Activated CD8-positive, alpha-beta memory T cell treated with anti-CD3 and anti-CD28 coated beads, Interleukin-2, amount 50 U/mL, for 48 hours (primary cell): ENCODE measurements around the gene TCAF1.
"Not testable (repeated sequence)": the region's sequence is repeated elsewhere in the genome, so short reads cannot be mapped to it uniquely, and the experiment has no call there.

Source experiments
- DNase-seq: peaks from one replicate; pipeline ENCODE4 v3.0.0-alpha.2; 2020

The TCAF1 gene

DNA sequence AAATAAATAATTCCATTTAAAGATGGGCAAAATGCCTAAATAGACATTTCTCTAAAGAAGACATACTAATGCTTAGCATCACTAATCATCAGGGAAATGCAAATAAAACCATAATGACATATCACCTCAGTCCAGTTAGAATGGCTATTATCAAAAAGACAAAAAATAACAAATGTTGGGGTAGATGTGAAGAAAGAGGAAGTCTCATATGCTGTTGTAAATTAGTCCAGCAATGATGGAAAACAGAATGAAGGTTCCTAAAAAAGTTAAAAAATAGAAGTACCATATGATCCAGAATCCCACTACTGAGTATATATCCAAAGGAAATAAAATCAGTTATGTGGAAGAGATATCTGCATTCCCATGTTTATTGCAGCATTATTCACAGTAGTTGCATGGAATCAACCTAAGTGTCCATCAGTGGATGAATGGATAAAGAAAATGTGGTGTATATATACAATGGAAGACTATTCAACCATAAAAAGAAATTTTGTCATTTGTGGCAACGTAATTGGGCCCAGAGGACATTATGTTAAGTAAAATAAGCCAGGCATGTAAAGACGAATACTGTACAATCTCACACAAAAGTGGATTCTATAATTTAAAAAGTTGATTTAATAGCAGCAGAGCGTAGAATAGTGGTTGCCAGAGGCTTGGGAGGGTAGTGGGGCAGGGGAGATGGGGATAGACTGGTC is 52.0 kb downstream of the TCAF1 start:
- no peak for DNase-seq

- DNase-seq = no peak
Observed at GRCh38 chr7:143848192-143848591, 53.8 kb downstream of the TCAF1 start.

DNA sequence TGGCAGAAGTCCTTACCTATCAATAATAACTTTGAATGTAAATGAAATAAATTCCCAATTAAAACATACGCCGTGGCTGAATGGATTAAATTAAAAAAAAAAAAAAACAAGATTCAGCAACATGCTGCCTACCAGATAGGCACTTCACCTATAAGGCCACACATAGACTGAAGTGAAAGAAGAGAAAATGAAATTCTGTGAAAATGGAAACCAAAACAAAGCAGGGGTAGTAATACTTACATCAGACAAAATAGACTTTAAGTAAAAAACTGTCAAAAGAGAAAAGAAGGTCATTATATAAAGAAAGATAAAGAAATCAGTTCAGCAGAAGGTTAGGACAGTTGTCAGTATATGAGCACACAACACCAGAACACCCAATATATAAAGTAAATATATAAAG is 55.3 kb downstream of the TCAF1 start:
- no peak for DNase-seq

- not testable (repeated sequence) for DNase-seq
Observed at GRCh38 chr7:143841696-143842095, 60.3 kb downstream of the TCAF1 start.

- DNase-seq = not testable (repeated sequence)
Observed at GRCh38 chr7:143840062-143840461, 61.9 kb downstream of the TCAF1 start.

DNA sequence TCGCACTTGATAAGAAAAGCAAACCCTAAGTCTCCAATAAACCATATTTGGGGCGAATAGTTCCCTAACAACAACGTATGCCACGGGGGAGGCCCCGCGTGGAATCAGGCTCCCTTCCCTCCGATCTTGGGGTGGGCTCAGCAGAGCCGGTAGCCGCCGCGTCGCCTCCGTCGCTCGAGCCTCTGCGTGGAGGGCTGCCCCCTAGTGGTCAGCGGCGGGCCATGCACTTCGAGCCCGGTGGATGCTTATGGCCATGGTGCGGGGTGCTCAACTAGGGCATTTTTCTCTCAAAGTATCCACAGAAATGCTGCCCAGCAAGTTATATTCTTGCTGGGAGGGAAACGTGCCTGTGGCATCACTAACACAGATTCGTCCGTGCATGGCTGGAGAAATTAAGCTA is 64.8 kb downstream of the TCAF1 start:
- peak; percentile 100 for DNase-seq

GRCh38 chr7:143836622-143837021 is 65.4 kb downstream of the TCAF1 start:
- peak; percentile 94 for DNase-seq

GRCh38 chr7:143836088-143836487 is 65.9 kb downstream of the TCAF1 start:
- DNase-seq = not testable (repeated sequence)

GRCh38 chr7:143826578-143826977 is 75.4 kb downstream of the TCAF1 start:
- not testable (repeated sequence) for DNase-seq

GRCh38 chr7:143824295-143825135 is 77.5 kb downstream of the TCAF1 start:
- DNase-seq = not testable (repeated sequence)

DNA sequence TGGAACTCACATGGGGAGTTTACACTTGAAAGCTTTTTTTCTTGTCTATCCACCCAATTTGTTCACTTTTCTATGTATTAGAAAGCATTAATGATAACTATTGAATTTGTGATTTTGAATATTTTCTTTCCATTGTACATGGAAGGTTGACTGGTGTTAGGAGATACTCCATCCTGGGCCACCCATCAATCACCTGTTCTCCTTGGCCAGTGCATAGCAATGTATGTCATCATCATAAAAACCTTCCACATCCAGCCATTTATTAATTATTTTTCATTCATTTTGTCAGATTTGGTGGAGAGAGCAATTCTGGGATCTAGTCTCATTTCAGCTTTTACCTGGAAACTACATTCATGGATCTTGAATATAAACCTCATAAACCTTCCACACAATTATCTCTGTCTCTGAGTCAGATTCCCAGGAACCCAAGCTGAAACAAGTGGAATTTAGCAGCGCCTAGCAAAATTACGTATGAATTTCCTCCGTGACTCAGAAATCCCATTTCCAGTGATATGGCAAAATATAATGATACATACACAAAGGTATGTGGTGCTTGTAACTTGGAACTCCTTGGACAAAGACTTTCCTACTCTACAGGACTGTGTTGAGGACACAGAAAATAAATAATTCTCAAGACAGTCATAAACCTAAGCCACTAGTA is 78.2 kb downstream of the TCAF1 start:
- not testable (repeated sequence) for DNase-seq

GRCh38 chr7:143821392-143822277 is 80.3 kb downstream of the TCAF1 start:
- not testable (repeated sequence) for DNase-seq

DNA sequence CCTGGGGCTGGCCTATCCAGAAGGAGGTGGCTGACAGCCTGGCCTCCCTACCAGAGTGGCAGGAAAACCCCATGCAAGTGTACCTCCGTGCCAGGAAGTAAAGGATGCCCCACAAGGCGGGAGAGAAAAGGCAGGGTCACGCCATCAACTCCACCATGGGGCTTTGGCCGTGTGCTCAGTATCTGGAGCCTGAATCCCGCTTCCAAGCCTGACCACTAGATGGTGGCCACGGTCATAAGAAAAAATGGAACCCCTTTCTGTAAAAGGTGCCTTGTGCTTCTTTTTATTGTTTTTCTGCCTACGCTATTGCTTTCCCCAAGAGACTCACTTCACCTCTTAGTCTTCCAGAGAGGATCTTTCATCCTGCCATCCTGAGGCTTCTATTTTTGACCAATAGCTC is 84.1 kb downstream of the TCAF1 start:
- DNase-seq = not testable (repeated sequence)

GRCh38 chr7:143816471-143817133 is 85.4 kb downstream of the TCAF1 start:
- DNase-seq = not testable (repeated sequence)

GRCh38 chr7:143810639-143811038 is 91.3 kb downstream of the TCAF1 start:
- DNase-seq = not testable (repeated sequence)

DNA sequence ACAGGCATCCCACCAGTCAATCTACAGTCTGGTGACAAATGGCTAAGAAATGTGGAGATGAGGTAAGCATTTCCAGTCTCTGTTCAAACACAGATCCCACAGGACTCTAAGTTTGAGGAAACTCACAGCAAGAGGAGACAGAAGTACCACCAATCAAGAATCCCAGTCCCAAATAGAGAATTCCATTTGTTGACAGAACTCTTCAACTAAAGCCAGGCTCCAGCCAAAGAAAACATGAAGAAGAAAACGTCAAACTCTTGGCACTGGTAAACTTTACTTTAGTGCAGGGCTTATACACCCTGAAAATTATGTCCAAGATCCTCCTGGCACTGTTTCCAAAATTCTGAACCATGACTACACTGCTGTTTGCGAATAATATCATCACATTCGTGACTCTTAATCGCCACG is 95.3 kb downstream of the TCAF1 start:
- not testable (repeated sequence) for DNase-seq
